Astrocyte (in vitro differentiated cells and primary cell): Measurements from ENCODE around the gene XPOT. TPM values are rescaled to one million over a fixed set of nuclear protein-coding genes. Genes with fewer than 3 reads are reported as not detected.
A peak's percentile ranks its signal among the peaks of the same experiment; 100 is the strongest.

Source experiments
- DNase-seq: peaks from one replicate; pipeline ENCODE4 v3.0.0-alpha.2; 2010; ENCODE audit warnings: low read depth
- FAIRE-seq: peaks from 2 replicates; lab custom pipeline; 2011; peaks lifted over from hg19 to GRCh38; lab: Jason Lieb, UNC
- H2AFZ ChIP-seq: 2 replicates; pipeline ENCODE4 v1.6.0; 2012; ENCODE audit warnings: low read depth, low read length, inconsistent platforms
- H3K27ac ChIP-seq: 2 replicates; pipeline ENCODE4 v1.5.1; 2011; ENCODE audit warnings: low read depth, low read length, inconsistent platforms
- H3K27me3 ChIP-seq: 2 replicates; pipeline ENCODE4 v1.6.0; 2011; ENCODE audit warnings: low read length, inconsistent platforms; ENCODE audit not compliant: insufficient read depth
- H3K36me3 ChIP-seq: 2 replicates; pipeline ENCODE4 v1.5.1; 2011; ENCODE audit warnings: low read length, inconsistent platforms; ENCODE audit not compliant: insufficient read depth
- H3K4me1 ChIP-seq: 2 replicates; pipeline ENCODE4 v1.5.1; 2011; ENCODE audit warnings: low read length, inconsistent platforms; ENCODE audit not compliant: insufficient read depth
- H3K4me2 ChIP-seq: 2 replicates; pipeline ENCODE4 v1.6.0; 2012; ENCODE audit warnings: low read length, inconsistent platforms
- H3K4me3 ChIP-seq: 2 replicates; pipeline ENCODE4 v1.5.1; 2011; ENCODE audit warnings: low read depth, mild to moderate bottlenecking, low read length, inconsistent platforms; ENCODE audit not compliant: insufficient read depth
- H3K79me2 ChIP-seq: 2 replicates; pipeline ENCODE4 v1.6.0; 2012; ENCODE audit warnings: mild to moderate bottlenecking, low read length, inconsistent platforms; ENCODE audit not compliant: insufficient read depth
- H3K9ac ChIP-seq: 2 replicates; pipeline ENCODE4 v1.6.0; 2012; ENCODE audit warnings: mild to moderate bottlenecking, low read length, inconsistent platforms
- H3K9me3 ChIP-seq: 2 replicates; pipeline ENCODE4 v1.5.1; 2012; ENCODE audit warnings: low read depth, mild to moderate bottlenecking, low read length, inconsistent platforms; ENCODE audit not compliant: insufficient read depth
- H4K20me1 ChIP-seq: 2 replicates; pipeline ENCODE4 v1.6.0; 2012; ENCODE audit warnings: low read length, inconsistent platforms; ENCODE audit not compliant: insufficient read depth
- H3K27ac Mint-ChIP-seq: one replicate; pipeline ENCODE4 v1.8.0; 2021; ENCODE audit warnings: mild to moderate bottlenecking, mixed read lengths; ENCODE audit not compliant: unreplicated experiment
- H3K27me3 Mint-ChIP-seq: one replicate; pipeline ENCODE4 v1.8.0; 2021; ENCODE audit warnings: low read depth, mixed read lengths; ENCODE audit not compliant: unreplicated experiment
- H3K36me3 Mint-ChIP-seq: one replicate; pipeline ENCODE4 v1.8.0; 2021; ENCODE audit warnings: low read depth, mixed read lengths; ENCODE audit not compliant: unreplicated experiment
- H3K4me1 Mint-ChIP-seq: one replicate; pipeline ENCODE4 v1.8.0; 2021; ENCODE audit warnings: low read depth, mixed read lengths; ENCODE audit not compliant: unreplicated experiment
- H3K4me3 Mint-ChIP-seq: one replicate; pipeline ENCODE4 v1.8.0; 2021; ENCODE audit warnings: mild to moderate bottlenecking, moderate library complexity, mixed read lengths; ENCODE audit not compliant: unreplicated experiment
- H3K9me3 Mint-ChIP-seq: one replicate; pipeline ENCODE4 v1.8.0; 2021; ENCODE audit warnings: mild to moderate bottlenecking, mixed read lengths; ENCODE audit not compliant: unreplicated experiment
- CTCF ChIP-seq: IDR thresholded peaks from 2 replicates; pipeline ENCODE4 v1.5.1; 2011; ENCODE audit warnings: low read depth, mild to moderate bottlenecking, inconsistent platforms, low read length, moderate library complexity; ENCODE audit not compliant: insufficient read depth
- EZH2 ChIP-seq: IDR thresholded peaks from 2 replicates; pipeline ENCODE4 v1.6.1; 2012; ENCODE audit warnings: mild to moderate bottlenecking, low read length, inconsistent platforms; ENCODE audit not compliant: insufficient read depth
- total RNA-seq: library from RNA; stranded (reverse); gene quantifications from 2 replicates; pipeline ENCODE4 v1.2.1, GENCODE V29; 2021

XPOT gene
- total RNA-seq, 1 donor from 2014 or later, result 142 TPM

GRCh38 chr12:64389154-64389553, 15.0 kb upstream of the XPOT start:
- Histone ChIP-seq H3K9me3 (no peaks in the 10 kb centered on the region), H3K36me3 (no peaks in the 10 kb centered on the region), H3K4me3 (no peak overlapping the region), H2AFZ (no peak overlapping the region), H3K79me2 (no peaks in the 10 kb centered on the region), H3K4me2 (no peak overlapping the region), H4K20me1 (no peaks in the 10 kb centered on the region), H3K4me1 (peaks cover 5% of the 10 kb centered on the region), H3K27me3 (no peaks in the 10 kb centered on the region), H3K27ac (no peak overlapping the region), H3K9ac (no peak overlapping the region)
- FAIRE-seq (no peak), DNase-seq (no peak)
- Mint-ChIP-seq H3K27me3 (peaks cover 2% of the 10 kb centered on the region), H3K36me3 (no peaks in the 10 kb centered on the region), H3K27ac (no peak overlapping the region), H3K4me1 (peaks cover 4% of the 10 kb centered on the region), H3K4me3 (no peak overlapping the region), H3K9me3 (no peaks in the 10 kb centered on the region)
- no peak for TF ChIP-seq CTCF
- no peak for TF ChIP-seq EZH2

GRCh38 chr12:64390275-64390851, 13.8 kb upstream of the XPOT start, which contains the start of gene C12orf56:
Gene C12orf56, minus strand, starts transcription at chr12:64390758. Its CDS starts 193 bp downstream, at chr12:64390565.
- no peaks in the 10 kb centered on the region for H3K79me2 ChIP-seq
- H3K9ac ChIP-seq, result peak within 1 kb of the TSS; percentile 23
- no peaks in the 10 kb centered on the region for H3K36me3 Mint-ChIP-seq
- H3K9me3 Mint-ChIP-seq, result no peaks in the 10 kb centered on the region
- H3K9me3 ChIP-seq, result no peaks in the 10 kb centered on the region
- H3K36me3 ChIP-seq, result no peaks in the 10 kb centered on the region
- H2AFZ ChIP-seq, result peak within 1 kb of the TSS; percentile 92
- H3K4me1 ChIP-seq, result peaks cover 4% of the 10 kb centered on the region
- H3K4me3 ChIP-seq, result peak within 1 kb of the TSS; percentile 46
- no peak within 1 kb of the TSS for H3K27ac Mint-ChIP-seq
- H3K27me3 ChIP-seq, result no peaks in the 10 kb centered on the region
- peak within 1 kb of the TSS; percentile 85 for H3K4me2 ChIP-seq
- no peak for FAIRE-seq
- peaks cover 4% of the 10 kb centered on the region for H3K4me1 Mint-ChIP-seq
- no peak within 1 kb of the TSS for H3K27ac ChIP-seq
- H3K4me3 Mint-ChIP-seq, result no peak within 1 kb of the TSS
- H3K27me3 Mint-ChIP-seq, result peaks cover 2% of the 10 kb centered on the region
- peak; percentile 27 for DNase-seq
- H4K20me1 ChIP-seq, result no peaks in the 10 kb centered on the region
- TF ChIP-seq CTCF, result no peak
- TF ChIP-seq EZH2, result no peak

GRCh38 chr12:64392221-64392620, 12.0 kb upstream of the XPOT start:
- no peaks in the 10 kb centered on the region for H3K9me3 Mint-ChIP-seq
- FAIRE-seq, result no peak

More at GRCh38 chr12:64392221-64392620, 12.0 kb upstream of the XPOT start:
- no peaks in the 10 kb centered on the region for H3K27me3 ChIP-seq
- H3K4me3 Mint-ChIP-seq, result no peak overlapping the region
- no peaks in the 10 kb centered on the region for H3K4me1 Mint-ChIP-seq
- H3K4me3 ChIP-seq, result no peak overlapping the region
- H4K20me1 ChIP-seq, result no peaks in the 10 kb centered on the region
- H3K27me3 Mint-ChIP-seq, result peaks cover 2% of the 10 kb centered on the region
- no peak overlapping the region for H3K9ac ChIP-seq
- no peaks in the 10 kb centered on the region for H3K36me3 Mint-ChIP-seq
- peak; percentile 30 for DNase-seq
- H2AFZ ChIP-seq, result no peak overlapping the region
- no peaks in the 10 kb centered on the region for H3K79me2 ChIP-seq
- no peak overlapping the region for H3K27ac ChIP-seq
- H3K4me2 ChIP-seq, result no peak overlapping the region
- no peaks in the 10 kb centered on the region for H3K36me3 ChIP-seq
- TF ChIP-seq CTCF (peak; percentile 42), EZH2 (no peak)
- H3K4me1 ChIP-seq, result no peaks in the 10 kb centered on the region
- H3K9me3 ChIP-seq, result no peaks in the 10 kb centered on the region
- no peak overlapping the region for H3K27ac Mint-ChIP-seq
